WTC11 (cell line): Measurements from ENCODE around the gene WNT5B. TPM values are rescaled to one million over a fixed set of nuclear protein-coding genes. Genes with fewer than 3 reads are reported as not detected.

Experiments
- ATAC-seq: fragments of 200-7000 bp; cut with Tn5 transposase; 2 replicates; pipeline ENCODE4 v1.10.0; 2021; ENCODE audit warnings: mild to moderate bottlenecking, moderate library complexity
- CTCF ChIA-PET: fragments of 300-600 bp; sonication (Branson Sonifier 250); formaldehyde crosslinking; loops from one replicate; lab custom pipeline; 2021; ENCODE audit warnings: antibody characterized with exemption; lab: Charles Lee
- POLR2A ChIA-PET: fragments of 350-600 bp; sonication (Branson Sonifier 250); formaldehyde crosslinking; loops from one replicate; lab custom pipeline; 2021; ENCODE audit warnings: antibody characterized with exemption; lab: Charles Lee
- DNase-seq: peaks from one replicate; pipeline ENCODE4 v3.0.0; 2021; ENCODE audit warnings: low spot score
- H3K27ac Mint-ChIP-seq: 2 replicates; pipeline ENCODE4 v1.8.0; 2021; ENCODE audit warnings: mixed read lengths
- H3K27me3 Mint-ChIP-seq: 2 replicates; pipeline ENCODE4 v1.8.0; 2021; ENCODE audit warnings: low read depth, mild to moderate bottlenecking, moderate library complexity, mixed read lengths
- H3K36me3 Mint-ChIP-seq: 2 replicates; pipeline ENCODE4 v1.8.0; 2021; ENCODE audit warnings: mixed read lengths
- H3K4me1 Mint-ChIP-seq: 2 replicates; pipeline ENCODE4 v1.8.0; 2022; ENCODE audit warnings: mixed read lengths
- H3K4me3 Mint-ChIP-seq: 2 replicates; pipeline ENCODE4 v1.8.0; 2021; ENCODE audit warnings: mild to moderate bottlenecking, moderate library complexity, mixed read lengths
- H3K9me3 Mint-ChIP-seq: 2 replicates; pipeline ENCODE4 v1.8.0; 2021; ENCODE audit warnings: mixed read lengths
- ESRRA ChIP-seq: sonication (generic); formaldehyde crosslinking; IDR thresholded peaks from 2 replicates; pipeline ENCODE4 v1.8.1; 2022; ENCODE audit warnings: mild to moderate bottlenecking, missing genetic modification reagents, borderline replicate concordance
- FOXJ3 ChIP-seq: sonication (generic); formaldehyde crosslinking; IDR thresholded peaks from 2 replicates; pipeline ENCODE4 v1.9.0; 2021; ENCODE audit warnings: missing genetic modification reagents, mild to moderate bottlenecking, borderline replicate concordance
- GABPB1 ChIP-seq: sonication (generic); formaldehyde crosslinking; IDR thresholded peaks from 2 replicates; pipeline ENCODE4 v1.8.1; 2023; ENCODE audit warnings: mild to moderate bottlenecking, missing genetic modification reagents
- MYBL2 ChIP-seq: sonication (generic); formaldehyde crosslinking; IDR thresholded peaks from 2 replicates; pipeline ENCODE4 v1.8.1; 2023; ENCODE audit warnings: mild to moderate bottlenecking, moderate library complexity, missing genetic modification reagents
- NFE2L1 ChIP-seq: sonication (generic); formaldehyde crosslinking; IDR thresholded peaks from 2 replicates; pipeline ENCODE4 v1.8.1; 2023; ENCODE audit warnings: missing genetic modification reagents
- NR2C2 ChIP-seq: sonication (generic); formaldehyde crosslinking; IDR thresholded peaks from 2 replicates; pipeline ENCODE4 v1.8.0; 2022; ENCODE audit warnings: mild to moderate bottlenecking, missing genetic modification reagents
- PRRX2 ChIP-seq: fragments of 250-450 bp; sonication (Bioruptor Pico); IDR thresholded peaks from 2 replicates; pipeline ENCODE4 v1.8.0; 2021; ENCODE audit warnings: mild to moderate bottlenecking
- TCF7 ChIP-seq: sonication (generic); formaldehyde crosslinking; IDR thresholded peaks from 2 replicates; pipeline ENCODE4 v1.8.0; 2022; ENCODE audit warnings: mild to moderate bottlenecking, low read depth, missing genetic modification reagents, moderate library complexity
- ZNF138 ChIP-seq: sonication (generic); formaldehyde crosslinking; conservative IDR thresholded peaks from 2 replicates; pipeline ENCODE4 v1.8.1; 2022; ENCODE audit warnings: mild to moderate bottlenecking, moderate library complexity, missing genetic modification reagents
- total RNA-seq: library from RNA; stranded (reverse); gene quantifications from 3 replicates; pipeline ENCODE4 v1.2.3, GENCODE V29; 2021
- TF ChIP-seq, protein P1 (sequence below): sonication (generic); formaldehyde crosslinking; IDR thresholded peaks from 2 replicates; pipeline ENCODE4 v1.8.1; 2023; ENCODE audit warnings: mild to moderate bottlenecking, missing genetic modification reagents
- TF ChIP-seq, protein P2 (sequence below): fragments of 200-600 bp; IDR thresholded peaks from 2 replicates; pipeline ENCODE4 v1.8.0; 2022; ENCODE audit warnings: antibody characterized with exemption
- TF ChIP-seq, protein P3 (sequence below): sonication (generic); formaldehyde crosslinking; IDR thresholded peaks from 2 replicates; pipeline ENCODE4 v1.8.0; 2022; ENCODE audit warnings: missing genetic modification reagents
- TF ChIP-seq, protein P4 (sequence below): sonication (generic); formaldehyde crosslinking; IDR thresholded peaks from 2 replicates; pipeline ENCODE4 v1.8.1; 2023; ENCODE audit warnings: mild to moderate bottlenecking, missing genetic modification reagents
- TF ChIP-seq, protein P5 (sequence below): sonication (generic); formaldehyde crosslinking; IDR thresholded peaks from 2 replicates; pipeline ENCODE4 v1.8.0; 2022; ENCODE audit warnings: mild to moderate bottlenecking, missing genetic modification reagents
- TF ChIP-seq, protein P6 (sequence below): sonication (generic); formaldehyde crosslinking; IDR thresholded peaks from 2 replicates; pipeline ENCODE4 v1.8.0; 2022; ENCODE audit warnings: mild to moderate bottlenecking, missing genetic modification reagents
- TF ChIP-seq, protein P7 (sequence below): fragments of 250-450 bp; sonication (Bioruptor Pico); IDR thresholded peaks from 2 replicates; pipeline ENCODE4 v1.9.0; 2021; ENCODE audit warnings: mild to moderate bottlenecking, borderline replicate concordance

The WNT5B gene
- total RNA-seq, 1 experiment from 2014 or later, result 4.5 TPM

DNA sequence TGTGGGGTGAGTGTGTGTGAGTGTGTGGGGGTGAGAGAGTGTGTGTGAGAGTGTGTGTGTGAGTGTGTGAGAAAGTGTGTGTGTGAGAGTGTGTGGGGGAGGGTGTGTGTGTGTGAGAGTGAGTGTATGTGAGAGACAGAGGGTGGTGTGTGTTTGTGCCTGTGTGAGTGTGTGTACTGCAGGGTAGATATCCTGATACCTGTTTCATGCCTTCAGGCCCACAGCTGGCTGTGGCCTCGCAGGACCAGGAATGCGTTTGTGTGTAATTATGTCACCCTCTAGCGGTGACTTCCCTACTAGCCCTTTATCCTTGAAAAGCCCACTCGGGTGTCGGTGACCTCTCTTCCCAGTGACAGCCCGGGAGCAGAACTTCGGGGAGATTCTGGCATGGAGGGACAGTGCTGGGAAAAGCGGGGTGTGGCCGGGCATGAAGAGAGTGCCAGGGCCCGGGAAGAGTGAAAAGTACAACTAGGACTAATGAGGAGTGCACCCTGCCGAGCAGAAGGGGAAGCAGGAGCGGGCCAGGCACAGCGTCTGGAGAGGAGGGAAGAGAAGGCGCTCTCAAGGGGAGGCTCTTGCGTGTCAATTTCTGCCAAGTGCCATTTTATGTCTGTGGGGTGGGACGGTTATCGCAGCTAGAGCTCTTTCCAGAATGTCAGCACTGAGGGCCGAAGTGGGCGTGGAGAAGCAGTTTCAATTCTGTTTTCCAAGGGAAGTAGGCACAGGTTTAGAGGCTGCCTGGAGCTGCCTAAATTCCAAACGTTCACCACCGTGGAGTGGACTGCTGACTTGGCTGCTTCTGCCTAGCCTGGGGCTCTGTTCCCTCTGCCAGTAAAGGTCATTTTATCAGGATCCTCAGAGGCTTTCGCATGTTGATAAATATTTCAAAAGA lies 23.7 kb upstream of the WNT5B start:
- POLR2A ChIA-PET, result no interaction called here
- Mint-ChIP-seq H3K27ac (no peak overlapping the region), H3K9me3 (no peaks in the 10 kb centered on the region), H3K27me3 (peaks cover 38% of the 10 kb centered on the region), H3K4me3 (peak overlapping the region; percentile 75), H3K4me1 (peaks cover 14% of the 10 kb centered on the region), H3K36me3 (no peaks in the 10 kb centered on the region)
- CTCF ChIA-PET, result interaction anchor here (0.5 to 2.2 kb wide), 19 partner anchors 9 to 487 kb away, joined by 3 to 18 read pairs (median 4); partner anchors contain the start of gene WNT5B
- TF ChIP-seq NFE2L1 (CRISPR knock-in tag) (peak; percentile 65; the same call in 1 of the 2 replicates), ZNF138 (CRISPR knock-in tag) (no peak), MYBL2 (no peak), TCF7 (CRISPR knock-in tag) (no peak)
- TF ChIP-seq, protein P1, sequence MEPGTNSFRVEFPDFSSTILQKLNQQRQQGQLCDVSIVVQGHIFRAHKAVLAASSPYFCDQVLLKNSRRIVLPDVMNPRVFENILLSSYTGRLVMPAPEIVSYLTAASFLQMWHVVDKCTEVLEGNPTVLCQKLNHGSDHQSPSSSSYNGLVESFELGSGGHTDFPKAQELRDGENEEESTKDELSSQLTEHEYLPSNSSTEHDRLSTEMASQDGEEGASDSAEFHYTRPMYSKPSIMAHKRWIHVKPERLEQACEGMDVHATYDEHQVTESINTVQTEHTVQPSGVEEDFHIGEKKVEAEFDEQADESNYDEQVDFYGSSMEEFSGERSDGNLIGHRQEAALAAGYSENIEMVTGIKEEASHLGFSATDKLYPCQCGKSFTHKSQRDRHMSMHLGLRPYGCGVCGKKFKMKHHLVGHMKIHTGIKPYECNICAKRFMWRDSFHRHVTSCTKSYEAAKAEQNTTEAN, result peak; percentile 97
- TF ChIP-seq, protein P2, sequence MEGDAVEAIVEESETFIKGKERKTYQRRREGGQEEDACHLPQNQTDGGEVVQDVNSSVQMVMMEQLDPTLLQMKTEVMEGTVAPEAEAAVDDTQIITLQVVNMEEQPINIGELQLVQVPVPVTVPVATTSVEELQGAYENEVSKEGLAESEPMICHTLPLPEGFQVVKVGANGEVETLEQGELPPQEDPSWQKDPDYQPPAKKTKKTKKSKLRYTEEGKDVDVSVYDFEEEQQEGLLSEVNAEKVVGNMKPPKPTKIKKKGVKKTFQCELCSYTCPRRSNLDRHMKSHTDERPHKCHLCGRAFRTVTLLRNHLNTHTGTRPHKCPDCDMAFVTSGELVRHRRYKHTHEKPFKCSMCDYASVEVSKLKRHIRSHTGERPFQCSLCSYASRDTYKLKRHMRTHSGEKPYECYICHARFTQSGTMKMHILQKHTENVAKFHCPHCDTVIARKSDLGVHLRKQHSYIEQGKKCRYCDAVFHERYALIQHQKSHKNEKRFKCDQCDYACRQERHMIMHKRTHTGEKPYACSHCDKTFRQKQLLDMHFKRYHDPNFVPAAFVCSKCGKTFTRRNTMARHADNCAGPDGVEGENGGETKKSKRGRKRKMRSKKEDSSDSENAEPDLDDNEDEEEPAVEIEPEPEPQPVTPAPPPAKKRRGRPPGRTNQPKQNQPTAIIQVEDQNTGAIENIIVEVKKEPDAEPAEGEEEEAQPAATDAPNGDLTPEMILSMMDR, result peak; percentile 41; the same call in 1 of the 2 replicates
- TF ChIP-seq, protein P3, sequence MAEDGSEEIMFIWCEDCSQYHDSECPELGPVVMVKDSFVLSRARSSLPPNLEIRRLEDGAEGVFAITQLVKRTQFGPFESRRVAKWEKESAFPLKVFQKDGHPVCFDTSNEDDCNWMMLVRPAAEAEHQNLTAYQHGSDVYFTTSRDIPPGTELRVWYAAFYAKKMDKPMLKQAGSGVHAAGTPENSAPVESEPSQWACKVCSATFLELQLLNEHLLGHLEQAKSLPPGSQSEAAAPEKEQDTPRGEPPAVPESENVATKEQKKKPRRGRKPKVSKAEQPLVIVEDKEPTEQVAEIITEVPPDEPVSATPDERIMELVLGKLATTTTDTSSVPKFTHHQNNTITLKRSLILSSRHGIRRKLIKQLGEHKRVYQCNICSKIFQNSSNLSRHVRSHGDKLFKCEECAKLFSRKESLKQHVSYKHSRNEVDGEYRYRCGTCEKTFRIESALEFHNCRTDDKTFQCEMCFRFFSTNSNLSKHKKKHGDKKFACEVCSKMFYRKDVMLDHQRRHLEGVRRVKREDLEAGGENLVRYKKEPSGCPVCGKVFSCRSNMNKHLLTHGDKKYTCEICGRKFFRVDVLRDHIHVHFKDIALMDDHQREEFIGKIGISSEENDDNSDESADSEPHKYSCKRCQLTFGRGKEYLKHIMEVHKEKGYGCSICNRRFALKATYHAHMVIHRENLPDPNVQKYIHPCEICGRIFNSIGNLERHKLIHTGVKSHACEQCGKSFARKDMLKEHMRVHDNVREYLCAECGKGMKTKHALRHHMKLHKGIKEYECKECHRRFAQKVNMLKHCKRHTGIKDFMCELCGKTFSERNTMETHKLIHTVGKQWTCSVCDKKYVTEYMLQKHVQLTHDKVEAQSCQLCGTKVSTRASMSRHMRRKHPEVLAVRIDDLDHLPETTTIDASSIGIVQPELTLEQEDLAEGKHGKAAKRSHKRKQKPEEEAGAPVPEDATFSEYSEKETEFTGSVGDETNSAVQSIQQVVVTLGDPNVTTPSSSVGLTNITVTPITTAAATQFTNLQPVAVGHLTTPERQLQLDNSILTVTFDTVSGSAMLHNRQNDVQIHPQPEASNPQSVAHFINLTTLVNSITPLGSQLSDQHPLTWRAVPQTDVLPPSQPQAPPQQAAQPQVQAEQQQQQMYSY (CRISPR knock-in tag), result no peak
- peak; percentile 77 for ATAC-seq
- peak; percentile 48 for DNase-seq

DNA sequence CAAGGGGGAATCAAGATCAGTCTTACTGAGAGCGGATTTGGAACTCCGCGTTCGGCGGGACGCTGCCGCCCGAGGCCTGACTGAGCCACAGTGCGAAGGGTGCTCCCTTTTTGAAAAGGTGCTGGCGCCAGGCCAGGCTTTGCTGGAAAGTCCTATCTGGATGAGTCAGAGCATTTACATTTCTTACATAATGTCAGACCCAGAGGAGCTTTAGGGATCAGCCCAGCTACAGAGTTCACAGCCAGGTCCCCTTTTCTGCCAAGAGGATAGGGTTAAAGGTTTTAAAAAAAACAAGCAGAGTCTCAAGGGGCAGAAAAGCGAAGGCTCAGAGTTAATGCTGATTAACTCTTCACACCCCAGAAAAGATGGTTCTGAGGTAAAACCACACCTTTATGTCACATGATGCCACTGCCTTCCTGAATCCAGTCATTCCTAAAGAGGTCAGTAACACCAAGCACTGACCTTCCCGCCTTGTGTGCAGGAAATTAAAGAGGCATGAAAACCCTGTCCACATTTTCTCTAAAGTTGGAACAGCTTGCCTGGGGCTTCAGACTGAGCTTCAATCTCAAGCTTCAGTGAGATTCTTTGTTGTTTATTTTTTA lies 22.9 kb upstream of the WNT5B start:
- peak; percentile 65 for ATAC-seq
- ChIA-PET CTCF (interaction anchor here (0.6 to 2.2 kb wide), 12 partner anchors 9 to 488 kb away, joined by 3 to 18 read pairs (median 8); partner anchors contain the start of gene WNT5B), POLR2A (interaction anchor here (0.8 kb wide), 1 partner anchor 24 kb away, joined by 4 read pairs; no protein-coding TSS in a partner anchor)
- peaks cover 38% of the 10 kb centered on the region for H3K27me3 Mint-ChIP-seq
- DNase-seq, result peak; percentile 37
- H3K27ac Mint-ChIP-seq, result no peak overlapping the region
- H3K9me3 Mint-ChIP-seq, result no peaks in the 10 kb centered on the region
- H3K4me3 Mint-ChIP-seq, result peak overlapping the region; percentile 75
- no peaks in the 10 kb centered on the region for H3K36me3 Mint-ChIP-seq
- H3K4me1 Mint-ChIP-seq, result peaks cover 12% of the 10 kb centered on the region
- TF ChIP-seq GABPB1 (CRISPR knock-in tag) (0 out of 2 replicates have a peak, but pooled peaks have one; percentile 13), FOXJ3 (CRISPR knock-in tag) (no peak), PRRX2 (no peak), NR2C2 (CRISPR knock-in tag) (no peak), ESRRA (no peak)
- TF ChIP-seq, protein P4, sequence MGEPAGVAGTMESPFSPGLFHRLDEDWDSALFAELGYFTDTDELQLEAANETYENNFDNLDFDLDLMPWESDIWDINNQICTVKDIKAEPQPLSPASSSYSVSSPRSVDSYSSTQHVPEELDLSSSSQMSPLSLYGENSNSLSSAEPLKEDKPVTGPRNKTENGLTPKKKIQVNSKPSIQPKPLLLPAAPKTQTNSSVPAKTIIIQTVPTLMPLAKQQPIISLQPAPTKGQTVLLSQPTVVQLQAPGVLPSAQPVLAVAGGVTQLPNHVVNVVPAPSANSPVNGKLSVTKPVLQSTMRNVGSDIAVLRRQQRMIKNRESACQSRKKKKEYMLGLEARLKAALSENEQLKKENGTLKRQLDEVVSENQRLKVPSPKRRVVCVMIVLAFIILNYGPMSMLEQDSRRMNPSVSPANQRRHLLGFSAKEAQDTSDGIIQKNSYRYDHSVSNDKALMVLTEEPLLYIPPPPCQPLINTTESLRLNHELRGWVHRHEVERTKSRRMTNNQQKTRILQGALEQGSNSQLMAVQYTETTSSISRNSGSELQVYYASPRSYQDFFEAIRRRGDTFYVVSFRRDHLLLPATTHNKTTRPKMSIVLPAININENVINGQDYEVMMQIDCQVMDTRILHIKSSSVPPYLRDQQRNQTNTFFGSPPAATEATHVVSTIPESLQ (CRISPR knock-in tag), result no peak
- TF ChIP-seq, protein P5, sequence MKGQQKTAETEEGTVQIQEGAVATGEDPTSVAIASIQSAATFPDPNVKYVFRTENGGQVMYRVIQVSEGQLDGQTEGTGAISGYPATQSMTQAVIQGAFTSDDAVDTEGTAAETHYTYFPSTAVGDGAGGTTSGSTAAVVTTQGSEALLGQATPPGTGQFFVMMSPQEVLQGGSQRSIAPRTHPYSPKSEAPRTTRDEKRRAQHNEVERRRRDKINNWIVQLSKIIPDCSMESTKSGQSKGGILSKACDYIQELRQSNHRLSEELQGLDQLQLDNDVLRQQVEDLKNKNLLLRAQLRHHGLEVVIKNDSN (CRISPR knock-in tag), result peak; percentile 55; the same call in 1 of the 2 replicates
- TF ChIP-seq, protein P6, sequence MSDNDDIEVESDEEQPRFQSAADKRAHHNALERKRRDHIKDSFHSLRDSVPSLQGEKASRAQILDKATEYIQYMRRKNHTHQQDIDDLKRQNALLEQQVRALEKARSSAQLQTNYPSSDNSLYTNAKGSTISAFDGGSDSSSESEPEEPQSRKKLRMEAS (CRISPR knock-in tag), result 0 out of 2 replicates have a peak, but pooled peaks have one; percentile 31
- TF ChIP-seq, protein P7, sequence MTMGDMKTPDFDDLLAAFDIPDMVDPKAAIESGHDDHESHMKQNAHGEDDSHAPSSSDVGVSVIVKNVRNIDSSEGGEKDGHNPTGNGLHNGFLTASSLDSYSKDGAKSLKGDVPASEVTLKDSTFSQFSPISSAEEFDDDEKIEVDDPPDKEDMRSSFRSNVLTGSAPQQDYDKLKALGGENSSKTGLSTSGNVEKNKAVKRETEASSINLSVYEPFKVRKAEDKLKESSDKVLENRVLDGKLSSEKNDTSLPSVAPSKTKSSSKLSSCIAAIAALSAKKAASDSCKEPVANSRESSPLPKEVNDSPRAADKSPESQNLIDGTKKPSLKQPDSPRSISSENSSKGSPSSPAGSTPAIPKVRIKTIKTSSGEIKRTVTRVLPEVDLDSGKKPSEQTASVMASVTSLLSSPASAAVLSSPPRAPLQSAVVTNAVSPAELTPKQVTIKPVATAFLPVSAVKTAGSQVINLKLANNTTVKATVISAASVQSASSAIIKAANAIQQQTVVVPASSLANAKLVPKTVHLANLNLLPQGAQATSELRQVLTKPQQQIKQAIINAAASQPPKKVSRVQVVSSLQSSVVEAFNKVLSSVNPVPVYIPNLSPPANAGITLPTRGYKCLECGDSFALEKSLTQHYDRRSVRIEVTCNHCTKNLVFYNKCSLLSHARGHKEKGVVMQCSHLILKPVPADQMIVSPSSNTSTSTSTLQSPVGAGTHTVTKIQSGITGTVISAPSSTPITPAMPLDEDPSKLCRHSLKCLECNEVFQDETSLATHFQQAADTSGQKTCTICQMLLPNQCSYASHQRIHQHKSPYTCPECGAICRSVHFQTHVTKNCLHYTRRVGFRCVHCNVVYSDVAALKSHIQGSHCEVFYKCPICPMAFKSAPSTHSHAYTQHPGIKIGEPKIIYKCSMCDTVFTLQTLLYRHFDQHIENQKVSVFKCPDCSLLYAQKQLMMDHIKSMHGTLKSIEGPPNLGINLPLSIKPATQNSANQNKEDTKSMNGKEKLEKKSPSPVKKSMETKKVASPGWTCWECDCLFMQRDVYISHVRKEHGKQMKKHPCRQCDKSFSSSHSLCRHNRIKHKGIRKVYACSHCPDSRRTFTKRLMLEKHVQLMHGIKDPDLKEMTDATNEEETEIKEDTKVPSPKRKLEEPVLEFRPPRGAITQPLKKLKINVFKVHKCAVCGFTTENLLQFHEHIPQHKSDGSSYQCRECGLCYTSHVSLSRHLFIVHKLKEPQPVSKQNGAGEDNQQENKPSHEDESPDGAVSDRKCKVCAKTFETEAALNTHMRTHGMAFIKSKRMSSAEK (CRISPR knock-in tag), result no peak
